CD8-positive, alpha-beta memory T cell (primary cell): ENCODE results near the gene TAGLN. TPM values are rescaled to one million over a fixed set of nuclear protein-coding genes. Genes with fewer than 3 reads are reported as not detected.
A peak's percentile ranks its signal among the peaks of the same experiment; 100 is the strongest.
"Not testable (repeated sequence)": the region's sequence is repeated elsewhere in the genome, so short reads cannot be mapped to it uniquely, and the experiment has no call there.

ENCODE experiments used
- CTCF ChIA-PET: fragments of 350-600 bp; sonication (Branson Sonifier 250); formaldehyde crosslinking; loops from one replicate; lab custom pipeline; 2021; ENCODE audit warnings: antibody characterized with exemption; lab: Charles Lee
- POLR2A ChIA-PET: fragments of 350-600 bp; sonication (Branson Sonifier 250); formaldehyde crosslinking; loops from one replicate; lab custom pipeline; 2021; ENCODE audit warnings: antibody characterized with exemption; lab: Charles Lee
- DNase-seq, 5 donors: peaks; one replicate each; pipeline versions ENCODE4 v3.0.0 to v3.0.0-alpha.2; 2020 to 2022; ENCODE audit warnings: mixed read lengths in 1 of 5
- H3K27ac ChIP-seq: one replicate; pipeline ENCODE4 v1.7.0; 2013; ENCODE audit warnings: low read depth, mild to moderate bottlenecking, low read length, moderate library complexity
- H3K27me3 ChIP-seq: 2 replicates; pipeline ENCODE4 v1.7.0; 2013; ENCODE audit warnings: low read length, mild to moderate bottlenecking; ENCODE audit not compliant: insufficient read depth, poor library complexity, severe bottlenecking
- H3K36me3 ChIP-seq: 2 replicates; pipeline ENCODE4 v1.7.0; 2013; ENCODE audit warnings: mild to moderate bottlenecking, low read length, moderate library complexity; ENCODE audit not compliant: insufficient read depth
- H3K4me1 ChIP-seq: 2 replicates; pipeline ENCODE4 v1.7.0; 2013; ENCODE audit warnings: mild to moderate bottlenecking, low read length, moderate library complexity; ENCODE audit not compliant: insufficient read depth
- H3K4me3 ChIP-seq: 2 replicates; pipeline ENCODE4 v1.7.0; 2013; ENCODE audit warnings: mild to moderate bottlenecking, low read length
- H3K9me3 ChIP-seq: 2 replicates; pipeline ENCODE4 v1.7.0; 2013; ENCODE audit warnings: mild to moderate bottlenecking, low read length
- H3K27ac Mint-ChIP-seq, 8 donors: one replicate each; pipeline ENCODE4 v1.8.0; 2020 to 2021; ENCODE audit warnings: mixed read lengths in 8 of 8, mild to moderate bottlenecking in 6 of 8, inconsistent platforms in 3 of 8, moderate library complexity in 3 of 8
- H3K27me3 Mint-ChIP-seq, 2 donors: one replicate each; pipeline ENCODE4 v1.8.0; 2020 to 2021; ENCODE audit warnings: mixed read lengths in 2 of 2, mild to moderate bottlenecking in 1 of 2, moderate library complexity in 1 of 2
- H3K36me3 Mint-ChIP-seq, 3 donors: one replicate each; pipeline ENCODE4 v1.8.0; 2020 to 2021; ENCODE audit warnings: mixed read lengths in 3 of 3, inconsistent platforms in 1 of 3, mild to moderate bottlenecking in 1 of 3
- H3K4me1 Mint-ChIP-seq, 3 donors: one replicate each; pipeline ENCODE4 v1.8.0; 2020 to 2021; ENCODE audit warnings: mixed read lengths in 3 of 3, inconsistent platforms in 1 of 3, mild to moderate bottlenecking in 1 of 3
- H3K4me3 Mint-ChIP-seq, 7 donors: one replicate each; pipeline ENCODE4 v1.8.0; 2020 to 2021; ENCODE audit warnings: mixed read lengths in 7 of 7, mild to moderate bottlenecking in 6 of 7, moderate library complexity in 4 of 7, inconsistent platforms in 2 of 7
- H3K9me3 Mint-ChIP-seq, 5 donors: one replicate each; pipeline ENCODE4 v1.8.0; 2020 to 2022; ENCODE audit warnings: mixed read lengths in 5 of 5, mild to moderate bottlenecking in 3 of 5, moderate library complexity in 2 of 5, inconsistent platforms in 1 of 5
- polyA plus RNA-seq: library from polyadenylated mRNA; unstranded; fragments of 300-500 nt; fragmentation: Illumina TruSeq; gene quantifications from one replicate; pipeline ENCODE4 v1.2.3, GENCODE V29; 2021
- total RNA-seq, 2 experiments: library from RNA; stranded (reverse); gene quantifications; one replicate each; pipeline ENCODE4 v1.2.3, GENCODE V29; 2021

TAGLN gene
- total and polyA plus RNA-seq, 3 experiments from 2014 or later: 0.35 to 2.2 (median 1.8) TPM

DNA sequence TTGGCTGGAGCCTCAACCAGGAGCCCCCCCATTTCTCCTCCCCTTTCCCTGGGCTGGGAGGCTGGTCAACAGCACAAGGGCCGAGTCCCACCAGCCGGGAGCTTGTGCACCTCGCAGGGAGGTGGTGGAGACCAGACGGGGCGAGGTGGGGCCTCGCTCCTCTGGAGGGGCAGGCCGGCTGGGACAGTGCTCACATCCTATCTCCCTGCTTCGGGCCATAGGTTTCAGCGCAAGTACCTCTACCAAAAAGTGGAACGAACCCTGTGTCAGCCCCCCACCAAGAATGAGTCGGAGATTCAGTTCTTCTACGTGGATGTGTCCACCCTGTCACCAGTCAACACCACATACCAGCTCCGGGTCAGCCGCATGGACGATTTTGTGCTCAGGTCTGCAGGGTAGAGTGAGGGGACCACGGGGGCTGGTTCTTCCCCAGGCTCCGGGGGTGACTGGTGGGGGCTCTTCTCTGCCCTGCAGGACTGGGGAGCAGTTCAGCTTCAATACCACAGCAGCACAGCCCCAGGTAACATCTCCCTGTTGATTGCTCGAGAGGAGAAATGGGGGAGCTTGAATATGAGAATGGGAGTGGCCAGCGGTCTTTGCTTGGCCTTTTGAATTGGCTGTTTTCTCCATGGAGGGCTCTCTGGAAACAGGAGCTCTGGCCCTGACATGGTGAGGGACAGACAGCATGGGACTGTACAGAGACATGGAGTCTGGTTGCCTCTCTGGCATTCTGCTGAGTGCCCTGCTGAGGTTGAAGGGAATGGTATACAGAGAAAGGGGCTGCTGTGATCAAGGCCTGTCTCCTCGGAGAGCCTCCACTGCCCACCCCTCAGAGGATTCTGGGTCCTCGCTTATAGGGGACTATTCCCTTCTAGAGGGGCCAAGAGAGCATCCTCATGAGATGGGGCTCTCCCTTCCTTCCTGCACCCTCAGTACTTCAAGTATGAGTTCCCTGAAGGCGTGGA lies 17.3 kb upstream of the TAGLN start:
- CTCF ChIA-PET: interaction anchor here (0.8 to 6.1 kb wide), 5 partner anchors 29 to 346 kb away, joined by 3 to 33 read pairs (median 3); no protein-coding TSS in a partner anchor
- Histone ChIP-seq H3K9me3 (no peaks in the 10 kb centered on the region), H3K36me3 (peaks cover 9% of the 10 kb centered on the region), H3K27ac (no peak overlapping the region), H3K4me3 (no peak overlapping the region), H3K27me3 (no peaks in the 10 kb centered on the region), H3K4me1 (peaks cover 29% of the 10 kb centered on the region)
- H3K27ac Mint-ChIP-seq: peak overlapping the region in 3 of 8 donors; percentile 27 to 93 (median 35)
- no peaks in the 10 kb centered on the region for H3K27me3 Mint-ChIP-seq
- POLR2A ChIA-PET: no interaction called here
- DNase-seq: peak in 1 of 5 donors; percentile 17
- peak overlapping the region in 1 of 7 donors; percentile 100 for H3K4me3 Mint-ChIP-seq
- peaks cover 0 to 31% (median 8%) of the 10 kb centered on the region in 3 donors for H3K36me3 Mint-ChIP-seq
- H3K9me3 Mint-ChIP-seq: no peaks in the 10 kb centered on the region
- H3K4me1 Mint-ChIP-seq: peaks cover 29 to 36% (median 36%) of the 10 kb centered on the region in 3 donors

DNA sequence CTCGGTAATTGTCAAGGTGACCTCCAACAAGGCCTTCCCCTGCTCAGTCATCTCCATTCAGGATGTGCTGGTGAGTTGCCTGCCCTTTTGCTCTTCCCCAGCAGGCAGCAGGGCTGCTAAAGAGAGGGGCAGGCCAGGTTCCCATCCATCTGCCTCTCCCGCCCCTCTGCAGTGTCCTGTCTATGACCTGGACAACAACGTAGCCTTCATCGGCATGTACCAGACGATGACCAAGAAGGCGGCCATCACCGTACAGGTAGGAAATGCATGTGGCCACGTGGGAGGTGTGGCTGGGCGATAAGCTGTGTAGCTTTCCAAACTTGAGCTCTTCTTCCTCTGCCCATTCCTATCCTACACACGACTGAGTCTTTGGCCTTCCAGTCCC lies 16.6 kb upstream of the TAGLN start:
- ChIA-PET POLR2A (no interaction called here), CTCF (interaction anchor here (0.8 to 6.1 kb wide), 3 partner anchors 29 to 347 kb away, joined by 3 to 33 read pairs (median 3); no protein-coding TSS in a partner anchor)
- Mint-ChIP-seq H3K4me3 (peak overlapping the region in 1 of 7 donors; percentile 37), H3K4me1 (peaks cover 29 to 35% (median 35%) of the 10 kb centered on the region in 3 donors), H3K27ac (peak overlapping the region in 3 of 8 donors; percentile 46 to 88 (median 46)), H3K9me3 (no peaks in the 10 kb centered on the region), H3K36me3 (peaks cover 0 to 35% (median 10%) of the 10 kb centered on the region in 3 donors), H3K27me3 (no peaks in the 10 kb centered on the region)
- no peaks in the 10 kb centered on the region for H3K9me3 ChIP-seq
- H3K4me1 ChIP-seq: peaks cover 29% of the 10 kb centered on the region
- DNase-seq: peak in 1 of 5 donors; percentile 25
- H3K27me3 ChIP-seq: no peaks in the 10 kb centered on the region
- no peak overlapping the region for H3K4me3 ChIP-seq
- H3K27ac ChIP-seq: no peak overlapping the region
- H3K36me3 ChIP-seq: peaks cover 9% of the 10 kb centered on the region

DNA sequence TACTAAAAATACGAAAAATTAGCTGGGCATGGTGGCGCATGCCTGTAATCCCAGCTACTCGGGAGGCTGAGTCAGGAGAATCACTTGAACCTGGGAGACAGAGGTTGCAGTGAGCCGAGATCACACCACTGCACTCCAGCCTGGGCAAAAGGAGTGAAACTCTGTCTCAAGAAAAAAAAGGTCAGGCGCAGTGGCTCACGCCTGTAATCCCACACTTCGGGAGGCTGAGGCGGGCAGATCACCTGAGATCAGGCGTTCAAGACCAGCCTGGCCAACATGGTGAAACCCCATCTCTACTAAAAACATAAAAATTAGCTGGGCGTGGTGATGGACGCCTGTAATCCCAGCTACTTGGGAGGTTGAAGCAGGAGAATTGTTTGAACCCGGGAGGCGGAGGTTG lies 16.0 kb upstream of the TAGLN start:
- H3K9me3 ChIP-seq, H3K4me3 Mint-ChIP-seq, H3K27ac ChIP-seq, H3K27me3 Mint-ChIP-seq, H3K36me3 ChIP-seq, H3K4me3 ChIP-seq, H3K27ac Mint-ChIP-seq, POLR2A ChIA-PET, H3K27me3 ChIP-seq, CTCF ChIA-PET, H3K9me3 Mint-ChIP-seq: not testable (repeated sequence)
- peaks cover 23% of the 10 kb centered on the region for H3K4me1 ChIP-seq
- H3K4me1 Mint-ChIP-seq: peaks cover 24 to 29% (median 29%) of the 10 kb centered on the region in 3 donors
- H3K36me3 Mint-ChIP-seq: peaks cover 0 to 41% (median 11%) of the 10 kb centered on the region in 3 donors
- DNase-seq: peak in 1 of 5 donors; percentile 35

DNA sequence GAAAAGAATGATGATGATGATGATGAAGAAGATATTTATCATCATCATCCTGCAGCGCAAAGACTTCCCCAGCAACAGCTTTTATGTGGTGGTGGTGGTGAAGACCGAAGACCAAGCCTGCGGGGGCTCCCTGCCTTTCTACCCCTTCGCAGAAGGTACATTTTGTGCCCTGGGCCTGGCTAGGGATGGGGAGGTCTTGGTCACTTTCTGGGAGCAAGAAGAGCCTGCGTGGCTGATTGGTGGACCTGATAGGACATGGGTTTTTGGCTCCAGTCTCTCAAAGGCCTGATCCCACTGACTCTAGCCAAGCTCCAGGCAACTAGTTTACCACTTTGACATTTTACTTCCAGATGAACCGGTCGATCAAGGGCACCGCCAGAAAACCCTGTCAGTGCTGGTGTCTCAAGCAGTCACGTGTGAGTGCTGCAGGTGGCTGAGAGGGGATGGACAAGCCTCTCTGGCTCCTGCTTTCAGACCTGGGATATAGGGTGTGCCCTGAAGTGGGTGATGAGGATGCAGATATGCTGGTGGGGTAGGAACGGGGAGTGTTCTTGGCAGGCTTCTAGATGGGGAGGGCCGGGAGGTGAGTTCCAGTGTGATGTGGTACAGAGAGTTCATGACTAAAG lies 15.3 kb upstream of the TAGLN start:
- ChIA-PET POLR2A (no interaction called here), CTCF (no interaction called here)
- peak in 1 of 5 donors; percentile 30 for DNase-seq
- Mint-ChIP-seq H3K4me1 (peaks cover 19 to 24% (median 24%) of the 10 kb centered on the region in 3 donors), H3K4me3 (peak overlapping the region in 1 of 7 donors; percentile 68), H3K9me3 (no peaks in the 10 kb centered on the region), H3K27me3 (no peaks in the 10 kb centered on the region), H3K36me3 (peaks cover 0 to 43% (median 11%) of the 10 kb centered on the region in 3 donors), H3K27ac (peak overlapping the region in 1 of 8 donors; percentile 18)
- no peaks in the 10 kb centered on the region for H3K9me3 ChIP-seq
- H3K27ac ChIP-seq: no peak overlapping the region
- H3K27me3 ChIP-seq: no peaks in the 10 kb centered on the region
- no peak overlapping the region for H3K4me3 ChIP-seq
- H3K36me3 ChIP-seq: peaks cover 9% of the 10 kb centered on the region
- peaks cover 20% of the 10 kb centered on the region for H3K4me1 ChIP-seq

DNA sequence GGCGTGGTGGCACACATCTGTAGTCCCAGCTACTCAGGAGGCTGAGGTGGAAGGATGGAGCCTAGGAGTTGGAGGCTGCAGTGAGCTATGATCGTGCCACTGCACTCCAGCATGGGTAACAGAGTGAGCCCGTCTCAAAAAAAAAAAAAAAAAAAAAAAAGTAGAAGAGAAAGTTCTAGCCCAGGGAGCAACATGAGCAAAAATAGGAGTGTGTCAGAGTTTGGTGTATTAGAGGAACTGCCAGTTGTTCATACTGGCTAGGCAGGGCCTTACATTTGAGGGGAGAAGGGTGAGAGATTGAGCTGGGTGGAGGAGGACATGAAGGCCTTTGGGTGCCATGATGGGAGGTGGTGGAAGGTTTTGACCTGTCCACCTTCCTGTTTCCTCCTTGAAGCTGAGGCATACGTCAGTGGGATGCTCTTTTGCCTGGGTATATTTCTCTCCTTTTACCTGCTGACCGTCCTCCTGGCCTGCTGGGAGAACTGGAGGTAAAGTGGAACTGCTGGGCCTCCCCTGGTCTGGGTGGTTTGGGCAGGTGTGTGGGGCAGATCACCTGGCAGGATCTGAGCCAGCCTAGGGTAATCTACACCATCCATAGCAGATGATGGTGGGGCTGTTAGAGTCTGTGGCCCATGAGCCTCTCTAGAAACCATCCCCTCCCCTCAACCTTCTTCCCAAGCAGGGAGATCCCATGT lies 13.3 kb upstream of the TAGLN start:
- no peaks in the 10 kb centered on the region for H3K9me3 ChIP-seq
- Mint-ChIP-seq H3K4me1 (peaks cover 4 to 6% (median 5%) of the 10 kb centered on the region in 3 donors), H3K4me3 (no peak overlapping the region), H3K27me3 (no peaks in the 10 kb centered on the region), H3K27ac (peak overlapping the region in 3 of 8 donors; percentile 36 to 93 (median 81)), H3K36me3 (peaks cover 0 to 49% (median 11%) of the 10 kb centered on the region in 3 donors), H3K9me3 (no peaks in the 10 kb centered on the region)
- ChIA-PET POLR2A (interaction anchor here (0.6 kb wide), 2 partner anchors 59 to 230 kb away, joined by 4 to 14 read pairs; no protein-coding TSS in a partner anchor), CTCF (no interaction called here)
- H3K4me1 ChIP-seq: peaks cover 3% of the 10 kb centered on the region
- peaks cover 18% of the 10 kb centered on the region for H3K36me3 ChIP-seq
- peak in 1 of 5 donors; percentile 9 for DNase-seq
- no peak overlapping the region for H3K27ac ChIP-seq
- H3K27me3 ChIP-seq: no peaks in the 10 kb centered on the region
- H3K4me3 ChIP-seq: no peak overlapping the region

DNA sequence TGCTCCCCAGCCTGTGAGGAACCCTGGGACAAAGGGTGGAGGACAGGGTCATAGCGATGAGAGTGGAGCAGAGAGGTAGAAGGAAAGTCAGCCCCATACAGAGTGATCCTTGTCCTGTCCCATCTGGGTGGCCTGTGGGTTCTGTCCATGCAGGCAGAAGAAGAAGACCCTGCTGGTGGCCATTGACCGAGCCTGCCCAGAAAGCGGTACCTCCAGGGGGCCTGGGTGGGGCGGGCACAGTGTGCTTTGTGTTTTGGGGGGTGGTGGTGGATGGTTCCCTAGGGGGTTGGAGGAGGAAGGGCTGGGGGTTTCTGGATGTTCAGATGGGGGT lies 12.8 kb upstream of the TAGLN start:
- Mint-ChIP-seq H3K4me3 (no peak overlapping the region), H3K27me3 (no peaks in the 10 kb centered on the region), H3K4me1 (peaks cover 0 to under 1% (median 0%) of the 10 kb centered on the region in 3 donors), H3K27ac (peak overlapping the region in 2 of 8 donors; percentile 66 to 92), H3K9me3 (no peaks in the 10 kb centered on the region), H3K36me3 (peaks cover 0 to 46% (median 11%) of the 10 kb centered on the region in 3 donors)
- ChIA-PET POLR2A (interaction anchor here (0.6 kb wide), 2 partner anchors 59 to 229 kb away, joined by 4 to 14 read pairs; no protein-coding TSS in a partner anchor), CTCF (no interaction called here)
- H3K9me3 ChIP-seq: no peaks in the 10 kb centered on the region
- no peak overlapping the region for H3K4me3 ChIP-seq
- no peaks in the 10 kb centered on the region for H3K4me1 ChIP-seq
- H3K27me3 ChIP-seq: no peaks in the 10 kb centered on the region
- peaks cover 18% of the 10 kb centered on the region for H3K36me3 ChIP-seq
- peak in 1 of 5 donors; percentile 8 for DNase-seq
- H3K27ac ChIP-seq: no peak overlapping the region

DNA sequence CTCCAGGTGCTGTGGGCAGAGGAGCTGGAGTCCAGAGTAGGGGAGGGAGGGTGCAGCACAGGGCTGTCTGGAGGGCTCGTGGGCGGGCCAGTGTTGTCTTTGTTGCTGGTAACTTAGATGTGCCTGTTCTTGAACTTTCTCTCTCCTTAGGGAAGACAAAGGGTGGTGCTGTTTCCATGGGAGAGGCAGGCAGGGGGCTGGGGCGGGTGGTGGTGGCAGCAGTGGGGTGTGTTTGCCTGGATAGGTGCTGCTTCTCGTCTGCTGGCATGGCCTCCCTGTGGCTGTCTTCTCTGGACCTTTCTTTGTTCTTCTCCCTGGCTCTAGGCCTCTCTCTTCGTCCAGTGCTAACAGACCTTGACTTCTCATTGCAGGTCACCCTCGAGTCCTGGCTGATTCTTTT lies 12.2 kb upstream of the TAGLN start:
- Histone ChIP-seq H3K4me3 (no peak overlapping the region), H3K4me1 (no peaks in the 10 kb centered on the region), H3K36me3 (peaks cover 17% of the 10 kb centered on the region), H3K27ac (no peak overlapping the region), H3K9me3 (no peaks in the 10 kb centered on the region), H3K27me3 (no peaks in the 10 kb centered on the region)
- no peak overlapping the region for H3K4me3 Mint-ChIP-seq
- CTCF ChIA-PET: no interaction called here
- no peaks in the 10 kb centered on the region for H3K9me3 Mint-ChIP-seq
- H3K36me3 Mint-ChIP-seq: peaks cover 0 to 50% (median 11%) of the 10 kb centered on the region in 3 donors
- peak in 1 of 5 donors; percentile 25 for DNase-seq
- POLR2A ChIA-PET: no interaction called here
- H3K4me1 Mint-ChIP-seq: no peaks in the 10 kb centered on the region
- no peaks in the 10 kb centered on the region for H3K27me3 Mint-ChIP-seq
- H3K27ac Mint-ChIP-seq: peak overlapping the region in 3 of 8 donors; percentile 31 to 66 (median 36)
